ENCODE measurements around the gene GPSM3. TPM values are rescaled to one million over a fixed set of nuclear protein-coding genes. Genes with fewer than 3 reads are reported as not detected.

The GPSM3 gene
- total and polyA plus RNA-seq, 2 of the 13 experiments (the other 11 are each of a cell fraction or from before 2014, with no cell fraction given) = 0.18 to 6.2 TPM

GRCh38 chr6:32177788-32178546 lies 14.5 kb downstream of the GPSM3 start, which contains the start of gene RNF5 (continued):
- no peak for TF ChIP-seq DDIT3 (CRISPR knock-in tag; IDR thresholded peaks at IDR 0.05)
- TF ChIP-seq ZBED4 (CRISPR knock-in tag; IDR thresholded peaks at IDR 0.05; ENCODE audit: borderline replicate concordance) = 0 out of 2 replicates have a peak, but pooled peaks have one; percentile 13
- TF ChIP-seq MED1 (CRISPR knock-in tag; IDR thresholded peaks at IDR 0.05) = no peak
- TF ChIP-seq ZNF205 (CRISPR knock-in tag; IDR thresholded peaks at IDR 0.05) = no peak; the same call in 1 of the 2 replicates
- peak; percentile 90; the same call in 2 of the 3 replicates for TF ChIP-seq MXI1 (IDR thresholded peaks at IDR 0.05; ENCODE audit: borderline replicate concordance, low read depth, low read length)
- TF ChIP-seq ZBTB49 (CRISPR knock-in tag; IDR thresholded peaks at IDR 0.05; ENCODE audit: borderline replicate concordance) = no peak
- 0 out of 2 replicates have a peak, but pooled peaks have one; percentile 15 for TF ChIP-seq MIER2 (CRISPR knock-in tag; IDR thresholded peaks at IDR 0.05)
- no peak; the same call in 1 of the 2 replicates for TF ChIP-seq USF2 (IDR thresholded peaks at IDR 0.05; ENCODE audit: low read depth, low read length)
- no peak; the same call in 1 of the 2 replicates for TF ChIP-seq USF2 (CRISPR knock-in tag; IDR thresholded peaks at IDR 0.05; ENCODE audit: borderline replicate concordance)
- peak; percentile 95; the same call in 1 of the 2 replicates for TF ChIP-seq PBX3 (CRISPR knock-in tag; IDR thresholded peaks at IDR 0.05; ENCODE audit: borderline replicate concordance)
- TF ChIP-seq BRF2 (CRISPR knock-in tag; IDR thresholded peaks at IDR 0.05) = no peak
- TF ChIP-seq ZNF552 (CRISPR knock-in tag; IDR thresholded peaks at IDR 0.05; ENCODE audit: borderline replicate concordance) = no peak
- TF ChIP-seq SRF (IDR thresholded peaks at IDR 0.05; ENCODE audit: low read depth, low read length) = no peak
- TF ChIP-seq ZC3H13 (CRISPR knock-in tag; IDR thresholded peaks at IDR 0.05) = no peak
- TF ChIP-seq FOSL2 (CRISPR knock-in tag; IDR thresholded peaks at IDR 0.05) = no peak; the same call in 1 of the 2 replicates
- peak; percentile 70; the same call in 1 of the 2 replicates for TF ChIP-seq MAX (IDR thresholded peaks at IDR 0.05)
